SKM-1 (cell line): ENCODE results near the gene TMEM187.
"Not testable (repeated sequence)": the region's sequence is repeated elsewhere in the genome, so short reads cannot be mapped to it uniquely, and the experiment has no call there.

ENCODE experiments used
- DNase-seq: peaks from one replicate; lab custom pipeline; 2025; ENCODE audit not compliant: unreplicated experiment; lab: John Stamatoyannopoulos, UW

TMEM187 gene

DNA sequence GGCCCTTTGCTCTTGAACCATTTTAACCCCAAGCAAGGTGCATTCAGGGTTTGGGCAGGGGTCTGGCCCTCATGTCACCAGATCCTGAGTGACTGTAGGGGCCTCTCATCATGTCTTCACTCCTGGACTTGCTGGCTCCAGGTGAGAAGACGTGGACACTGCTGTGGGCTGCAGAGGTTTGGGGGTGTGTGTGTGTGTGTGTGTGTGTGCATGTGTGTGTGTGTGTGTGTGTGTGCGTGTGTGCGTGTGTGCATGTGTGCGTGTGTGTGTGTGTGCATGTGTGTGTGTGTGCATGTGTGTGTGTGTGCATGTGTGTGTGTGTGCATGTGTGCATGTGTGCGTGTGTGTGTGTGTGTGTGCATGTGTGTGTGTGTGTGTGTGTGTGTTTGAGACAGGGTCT, 21.8 kb downstream of the TMEM187 start:
- not testable (repeated sequence) for DNase-seq

DNA sequence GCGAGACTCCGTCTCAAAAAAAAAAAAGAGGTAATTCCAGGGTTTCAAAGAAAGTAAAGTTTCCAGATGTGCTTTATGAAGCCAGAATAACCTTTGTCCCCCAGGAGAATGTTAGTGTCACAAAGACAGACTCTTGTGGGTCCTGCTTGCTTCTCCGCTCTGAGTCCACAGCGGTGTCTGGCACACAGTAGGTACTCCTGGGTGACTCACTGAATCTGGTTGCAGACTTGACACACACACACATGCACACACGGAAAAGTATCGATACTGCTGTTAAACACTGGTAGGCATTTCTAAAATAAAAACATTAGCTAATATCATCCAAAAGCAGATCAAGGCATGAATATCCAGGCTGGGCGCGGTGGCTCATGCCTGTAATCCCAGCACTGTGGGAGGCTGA, 22.9 kb downstream of the TMEM187 start:
- DNase-seq = no peak

DNA sequence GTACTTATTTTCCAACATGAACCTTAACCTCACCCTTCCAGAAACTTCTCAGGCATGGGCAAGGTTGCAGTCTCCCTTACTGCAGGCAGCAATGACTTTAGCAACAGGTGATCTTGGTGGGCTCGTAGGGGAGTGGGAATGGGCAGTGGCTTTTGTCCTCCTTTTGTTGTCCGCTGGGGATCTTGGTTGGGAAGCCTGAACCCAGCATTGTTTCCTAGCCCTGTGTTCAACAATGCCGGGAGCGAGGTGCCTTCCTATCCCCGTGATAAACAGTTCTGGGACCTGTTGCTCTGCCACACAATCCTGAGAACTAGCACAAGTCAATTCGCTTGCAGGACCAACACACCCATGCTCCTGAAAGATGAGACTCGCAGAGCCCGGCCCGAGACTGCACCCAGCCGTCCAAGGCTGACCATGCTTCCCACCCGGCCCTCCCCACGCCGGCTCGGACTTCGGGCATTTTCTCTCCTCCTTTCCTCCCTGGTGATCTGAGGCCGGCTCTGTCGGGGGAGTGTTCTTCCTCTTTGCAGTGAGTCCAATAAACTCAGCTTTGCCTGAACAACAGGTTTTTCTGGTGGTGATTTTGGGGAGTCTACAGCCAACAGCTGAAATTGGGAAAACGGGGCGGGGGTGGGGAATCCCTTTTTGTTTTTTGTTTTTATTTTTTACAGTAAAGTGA, 26.9 kb downstream of the TMEM187 start:
- no peak for DNase-seq

DNA sequence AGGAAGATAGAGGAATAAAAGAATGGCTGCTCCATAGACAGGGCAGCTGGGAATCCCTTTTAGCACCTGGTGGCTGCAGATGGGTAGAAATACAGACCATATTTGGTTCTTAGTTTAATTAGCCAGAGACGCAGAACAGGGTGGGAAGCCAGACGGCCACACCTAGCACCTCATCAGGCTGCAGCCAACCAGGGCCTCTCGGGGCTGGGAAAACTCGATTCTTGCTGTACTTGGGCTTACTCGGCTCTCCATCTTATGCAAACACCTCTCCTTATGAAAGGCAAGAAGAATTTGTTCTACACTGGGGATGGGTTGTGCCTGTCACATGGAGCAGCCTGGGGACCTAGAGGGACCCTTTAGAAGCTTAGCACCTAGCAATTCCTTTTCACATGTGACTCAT, 27.5 kb downstream of the TMEM187 start:
- no peak for DNase-seq

DNA sequence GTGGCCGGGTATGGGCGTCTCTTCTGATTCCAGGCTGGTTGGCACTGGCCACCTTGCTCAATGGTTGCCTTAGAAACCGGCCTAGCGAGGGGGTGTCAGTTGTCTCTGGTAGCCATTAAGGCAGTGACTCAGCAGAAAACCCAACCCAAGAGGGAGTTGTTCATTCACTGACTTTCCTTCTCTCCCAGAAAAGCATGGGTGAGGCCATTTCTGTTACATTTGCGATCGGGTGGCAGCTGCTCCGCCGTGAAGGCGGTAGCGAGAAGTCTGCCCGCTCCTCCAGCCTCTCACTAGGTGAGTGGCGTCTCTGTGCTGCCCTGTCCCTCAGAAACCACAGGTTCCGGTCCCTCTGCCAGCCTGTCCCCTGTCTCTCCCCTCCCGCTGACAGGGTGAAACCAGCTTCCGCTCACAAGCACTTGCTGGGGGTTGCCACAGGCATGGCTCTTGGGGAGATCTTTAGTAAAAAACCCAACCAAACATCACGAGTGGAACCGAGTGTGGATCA, 29.7 kb downstream of the TMEM187 start:
- peak; percentile 59 for DNase-seq

DNA sequence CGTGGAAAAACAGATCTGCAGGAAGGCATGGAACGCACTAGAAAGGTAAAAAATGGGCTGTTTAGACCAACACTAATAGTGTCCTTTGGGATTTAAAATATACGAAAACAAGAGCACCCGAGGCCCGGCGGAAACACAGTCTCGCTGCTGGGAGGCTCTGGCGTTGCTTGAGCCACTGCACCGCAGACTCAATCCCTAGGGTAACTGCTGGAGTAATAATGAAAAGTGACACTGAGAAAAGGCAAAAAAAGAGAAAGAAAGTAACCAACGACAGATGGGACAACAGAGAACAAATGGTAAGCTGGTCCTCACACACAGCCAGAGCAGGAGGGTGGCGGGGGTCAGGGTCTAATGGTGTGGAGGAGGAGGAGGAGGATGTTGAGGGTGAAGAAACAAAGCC, 31.8 kb downstream of the TMEM187 start:
- no peak for DNase-seq

GRCh38 chrX:154006947-154007346, 34.4 kb downstream of the TMEM187 start:
- DNase-seq = no peak

GRCh38 chrX:154008521-154008920, 36.0 kb downstream of the TMEM187 start:
- no peak for DNase-seq

- DNase-seq = no peak
These were observed 38.0 kb downstream of the TMEM187 start for GRCh38 chrX:154010330-154011087.

DNA sequence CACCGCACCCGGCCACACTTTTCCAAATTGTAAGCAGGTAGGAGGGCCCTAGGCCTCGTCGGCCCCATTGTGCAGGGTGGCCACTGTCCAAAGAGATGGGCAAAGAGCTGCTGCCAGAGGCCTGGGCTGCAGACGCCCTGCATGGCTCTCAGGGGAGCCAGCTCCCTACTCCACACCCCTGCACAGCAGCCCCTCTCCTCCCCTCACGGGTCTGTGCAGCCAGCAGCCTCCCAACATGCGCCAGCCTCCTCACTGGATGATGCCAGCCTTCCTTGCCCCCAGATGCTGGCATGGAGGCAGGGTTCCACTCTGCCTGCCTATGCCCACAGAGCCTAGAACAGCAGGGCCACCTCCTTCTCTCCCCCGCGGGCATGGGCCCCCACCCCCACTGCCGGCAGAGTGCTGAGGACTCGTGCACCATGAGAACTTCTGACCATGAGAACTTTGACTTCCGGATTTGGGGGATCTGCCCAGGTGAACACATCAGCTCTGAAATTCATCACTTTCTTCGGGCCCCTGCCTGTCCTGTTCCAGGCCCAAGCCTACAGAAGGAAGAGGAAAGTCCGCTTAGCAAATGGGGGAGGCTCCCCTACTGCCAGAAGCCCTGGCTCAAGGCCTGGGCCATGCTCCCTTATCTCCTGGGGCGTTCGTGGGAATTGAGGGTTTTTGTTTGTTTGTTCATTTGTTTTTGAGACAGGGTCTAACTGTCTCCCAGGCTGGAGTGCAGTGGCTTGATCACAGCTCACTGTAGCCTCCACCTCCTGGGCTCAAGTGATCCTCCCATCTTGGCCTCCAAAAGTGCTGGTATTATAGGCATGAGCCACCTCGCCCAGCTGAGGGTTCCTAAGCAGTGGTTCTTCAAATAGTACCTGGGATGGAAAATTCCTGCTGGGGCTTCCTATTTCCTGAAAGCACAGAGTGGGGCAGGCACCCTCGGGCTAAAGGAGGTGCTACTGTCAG, 39.1 kb downstream of the TMEM187 start:
- no peak for DNase-seq

DNA sequence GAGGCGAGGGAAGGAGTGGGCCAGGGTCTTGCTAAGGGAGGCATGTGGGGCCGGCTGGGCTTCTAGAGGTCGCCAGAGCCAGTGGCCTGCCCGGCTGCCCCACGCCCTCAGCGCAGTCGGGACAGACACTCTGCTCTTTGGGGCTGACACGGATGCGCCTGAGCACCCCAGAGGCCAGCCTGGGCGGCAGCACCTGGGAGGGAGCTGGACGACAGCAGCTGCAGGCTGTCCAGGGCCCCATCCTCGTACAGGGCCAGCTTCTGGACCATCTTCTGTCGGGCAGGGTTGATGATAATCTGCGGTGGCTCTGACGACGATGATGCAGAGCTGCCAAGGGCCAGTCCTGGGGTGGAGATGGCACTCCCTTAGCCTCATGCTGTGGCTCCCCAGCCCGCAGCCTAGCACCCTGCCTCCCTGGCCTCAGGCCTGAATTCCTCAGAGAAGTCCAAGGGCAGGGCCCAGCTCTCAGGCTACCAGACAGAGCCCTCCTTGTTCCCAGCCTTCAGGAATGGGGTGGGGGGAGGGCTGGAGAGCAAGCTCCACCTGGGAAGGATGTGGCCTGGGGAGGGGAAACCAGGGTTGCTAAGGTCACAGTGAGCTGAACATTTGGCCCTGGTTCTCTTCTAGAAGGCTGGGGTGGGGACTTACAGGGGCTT, 39.9 kb downstream of the TMEM187 start:
- no peak for DNase-seq

GRCh38 chrX:154013001-154013421, 40.5 kb downstream of the TMEM187 start:
- no peak for DNase-seq

GRCh38 chrX:154013614-154014360, 41.2 kb downstream of the TMEM187 start:
- DNase-seq = no peak

DNA sequence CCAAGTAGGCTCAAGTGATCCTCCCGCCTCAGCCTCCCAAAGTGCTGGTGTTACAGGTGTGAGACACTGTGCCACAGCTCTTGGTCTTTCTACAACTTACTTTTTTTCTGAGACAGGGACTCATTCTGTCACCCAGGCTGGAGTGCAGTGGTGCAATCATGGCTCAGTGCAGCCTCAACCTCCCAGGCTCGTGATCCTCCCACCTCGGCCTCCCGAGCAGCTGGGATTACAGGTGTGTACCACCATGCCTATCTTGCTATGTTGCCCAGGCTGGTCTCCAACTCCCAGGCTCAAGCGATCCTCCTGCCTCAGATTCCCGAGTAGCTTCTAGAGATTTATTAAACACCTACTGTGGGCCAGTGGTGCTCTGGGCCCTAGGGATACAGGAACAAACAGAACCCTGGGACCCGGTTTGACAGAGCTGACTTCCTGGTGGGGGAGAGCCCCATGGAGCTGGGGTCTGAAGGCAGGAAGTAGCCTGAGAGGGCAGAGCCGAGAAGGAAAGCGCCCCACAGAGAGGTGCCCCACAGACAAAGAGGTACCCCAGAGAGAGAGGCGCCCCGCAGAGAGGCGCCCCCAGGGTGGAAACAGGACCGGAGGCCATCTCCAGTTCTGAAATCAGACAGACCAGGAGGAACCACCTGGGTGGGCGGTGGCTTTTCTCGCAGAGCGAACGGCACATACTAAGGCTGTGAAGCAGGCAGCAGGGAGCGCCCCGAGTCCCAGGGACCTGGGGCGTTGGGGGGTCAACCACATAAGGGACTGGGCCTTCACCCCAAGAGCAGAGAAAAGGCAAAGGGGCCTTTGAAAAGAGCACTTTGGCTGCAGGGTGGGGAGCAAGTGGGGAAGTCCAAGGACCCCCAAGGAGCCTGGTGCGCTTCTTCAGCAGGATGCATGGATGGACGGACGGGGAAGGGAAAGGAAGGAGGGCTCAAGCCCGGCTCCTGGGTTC, 42.2 kb downstream of the TMEM187 start:
- no peak for DNase-seq

GRCh38 chrX:154015581-154016264, 43.2 kb downstream of the TMEM187 start:
- DNase-seq = no peak

DNA sequence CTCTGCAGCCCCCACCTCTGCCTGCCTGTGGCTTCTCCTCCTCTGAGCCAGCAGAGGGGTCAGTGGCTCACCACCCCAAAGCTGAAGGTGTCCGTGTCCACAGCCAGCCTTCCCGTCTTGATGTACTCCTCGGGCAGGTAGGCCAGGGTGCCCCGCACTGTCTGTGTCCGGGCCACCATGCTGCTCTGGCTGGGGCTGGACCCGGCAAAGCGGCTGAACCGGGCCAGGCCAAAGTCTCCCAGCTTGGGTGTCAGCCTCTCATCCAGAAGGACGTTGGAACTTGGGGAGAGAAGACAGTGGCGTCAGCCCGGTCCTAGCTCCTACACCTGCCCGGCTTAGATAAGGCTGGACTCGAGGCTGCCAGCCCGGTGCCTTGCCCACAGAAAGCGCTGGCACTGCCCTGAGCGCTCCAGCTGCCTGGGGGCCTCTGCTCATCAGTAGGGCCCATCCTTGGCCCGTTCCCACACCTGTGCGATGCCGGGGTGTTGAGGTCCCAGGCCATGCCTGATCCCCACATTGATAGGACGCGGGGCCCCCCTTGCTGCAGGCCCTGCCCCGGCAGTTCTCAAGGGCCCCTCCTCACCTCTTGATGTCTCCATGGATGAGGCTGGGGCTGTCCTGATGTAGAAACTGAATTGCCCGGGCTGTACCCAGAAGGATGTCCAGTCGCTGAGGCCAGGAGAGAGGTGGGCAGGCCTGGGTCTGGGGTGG, 44.0 kb downstream of the TMEM187 start:
- no peak for DNase-seq

GRCh38 chrX:154017766-154018517, 45.4 kb downstream of the TMEM187 start:
- DNase-seq = no peak
